Umbilical cord (tissue), 2 donors: ENCODE data around the gene MT1X. TPM values are rescaled to one million over a fixed set of nuclear protein-coding genes. Genes with fewer than 3 reads are reported as not detected.
A peak's percentile ranks its signal among the peaks of the same experiment; 100 is the strongest.

Experiments
- DNase-seq: peaks from one replicate; pipeline ENCODE4 v3.0.0-alpha.2; 2015; ENCODE audit warnings: low spot score
- total RNA-seq: library from RNA; depleted of rRNA; stranded (reverse); fragments of >200 nt; gene quantifications from one replicate; pipeline ENCODE4 v1.2.3, GENCODE V29; 2014; ENCODE audit warnings: low replicate concordance; ENCODE audit not compliant: insufficient read depth

MT1X gene
- total RNA-seq, 1 donor from 2014 or later = 2.9 TPM

DNA sequence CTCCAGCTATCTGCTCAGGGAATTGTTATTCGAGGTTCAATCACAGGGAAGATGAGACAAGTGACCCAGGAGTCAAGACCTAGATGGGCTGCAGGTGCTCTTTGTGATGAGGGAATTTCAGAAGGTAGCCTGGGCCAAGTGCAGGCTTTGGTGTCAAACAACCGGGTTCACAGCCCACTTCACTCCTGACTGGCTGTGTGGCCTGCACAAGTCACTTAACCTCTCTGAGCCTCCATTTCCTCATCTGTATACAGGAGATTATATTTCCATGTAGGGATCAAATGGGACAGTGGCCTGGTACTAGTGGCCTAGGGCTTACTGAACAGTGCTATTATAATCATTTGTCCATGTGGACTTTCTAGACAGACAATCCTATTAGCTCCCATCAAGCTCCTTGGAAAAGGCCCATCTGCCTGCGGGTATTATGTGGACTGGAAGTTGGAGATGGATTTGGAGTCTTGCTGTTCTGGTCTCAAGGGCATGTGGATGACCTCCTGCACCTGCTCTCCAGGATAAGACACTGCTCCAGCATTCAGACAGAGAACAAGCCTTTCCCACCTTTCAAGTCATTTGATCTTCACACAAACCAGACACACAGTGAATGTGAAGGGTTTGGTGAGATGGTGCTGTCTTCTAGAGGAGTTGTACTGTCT lies 3.1 kb upstream of the MT1X start:
- DNase-seq = no peak

DNA sequence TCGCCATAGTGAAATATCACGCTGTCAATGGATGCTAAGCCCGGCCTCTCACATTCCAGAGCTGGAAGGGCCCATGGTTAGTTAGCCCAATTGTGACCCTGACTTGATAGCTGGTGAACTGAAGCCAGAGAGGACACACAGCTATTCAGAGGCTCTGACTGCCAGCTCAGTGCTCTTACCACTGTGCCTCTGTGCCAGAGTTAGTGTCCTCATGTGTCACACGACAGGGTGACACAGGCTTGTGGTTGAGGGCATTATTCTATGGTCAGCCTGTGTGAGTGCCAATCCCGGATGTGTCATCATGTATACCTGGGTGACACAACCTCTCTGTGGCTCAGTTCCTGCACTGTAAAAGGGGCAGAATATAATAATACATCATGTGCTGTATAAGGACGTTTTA lies 2.5 kb upstream of the MT1X start:
- DNase-seq = no peak

DNA sequence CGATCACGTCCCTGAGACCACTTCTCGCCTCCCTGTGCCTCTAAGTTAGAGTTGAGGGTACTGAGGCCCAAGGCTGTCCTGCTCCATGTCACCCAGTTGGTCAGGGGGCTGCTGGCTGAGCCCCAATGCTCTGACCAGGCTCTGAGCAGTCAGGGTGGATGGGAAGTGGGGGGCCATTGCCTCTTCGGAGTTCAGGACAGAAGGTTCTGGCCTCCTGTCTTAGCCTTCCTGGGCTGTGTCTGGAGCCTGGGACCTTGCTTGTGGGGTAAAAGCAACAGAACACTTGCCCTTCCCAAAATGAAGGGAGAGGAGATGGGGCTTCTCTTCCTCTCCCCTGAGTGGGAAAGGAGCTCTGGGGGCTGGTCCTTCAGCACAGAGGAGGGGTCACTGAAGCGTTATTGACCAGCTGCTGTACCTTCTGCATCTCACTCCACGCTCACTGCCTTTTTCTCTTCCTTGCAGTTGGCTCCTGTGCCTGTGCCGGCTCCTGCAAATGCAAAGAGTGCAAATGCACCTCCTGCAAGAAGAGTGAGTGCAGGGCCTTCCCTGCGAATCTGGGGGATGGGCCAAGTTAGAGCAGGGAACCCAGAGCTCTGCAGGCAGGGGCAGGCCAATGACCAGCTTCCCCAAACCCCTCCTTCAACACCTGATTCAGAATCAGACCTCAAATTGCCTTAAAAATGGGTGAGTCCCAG lies 580 bp downstream of the MT1X start:
- DNase-seq = no peak

DNA sequence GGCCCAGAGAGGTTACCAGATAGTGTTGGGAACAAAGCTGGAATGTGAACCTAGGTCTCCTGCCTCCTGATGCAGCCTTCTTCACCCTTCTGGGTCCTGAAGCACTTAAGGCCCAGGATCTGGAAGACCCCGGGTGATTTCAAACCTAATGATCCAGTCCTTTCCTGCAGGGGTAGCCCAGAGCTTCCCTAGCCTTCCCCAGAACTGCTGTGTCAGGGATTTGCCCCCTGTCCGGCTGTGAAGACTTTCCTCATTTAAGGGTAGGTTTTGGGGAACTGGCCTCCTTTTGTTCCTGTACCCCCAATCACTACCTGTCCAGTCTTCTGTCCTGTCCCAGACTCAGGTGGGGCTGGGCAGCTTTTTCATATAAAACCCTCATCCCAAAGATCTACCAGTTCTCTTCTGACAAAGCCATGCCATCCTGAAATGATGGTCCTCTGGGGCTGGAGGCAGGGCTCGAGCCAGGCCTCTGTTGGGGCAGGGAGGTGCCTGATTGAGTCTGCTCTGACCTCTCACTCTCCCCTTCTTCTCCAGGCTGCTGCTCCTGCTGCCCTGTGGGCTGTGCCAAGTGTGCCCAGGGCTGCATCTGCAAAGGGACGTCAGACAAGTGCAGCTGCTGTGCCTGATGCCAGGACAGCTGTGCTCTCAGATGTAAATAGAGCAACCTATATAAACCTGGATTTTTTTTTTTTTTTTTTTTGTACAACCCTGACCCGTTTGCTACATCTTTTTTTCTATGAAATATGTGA lies 1.3 kb downstream of the MT1X start:
- DNase-seq = no peak

DNA sequence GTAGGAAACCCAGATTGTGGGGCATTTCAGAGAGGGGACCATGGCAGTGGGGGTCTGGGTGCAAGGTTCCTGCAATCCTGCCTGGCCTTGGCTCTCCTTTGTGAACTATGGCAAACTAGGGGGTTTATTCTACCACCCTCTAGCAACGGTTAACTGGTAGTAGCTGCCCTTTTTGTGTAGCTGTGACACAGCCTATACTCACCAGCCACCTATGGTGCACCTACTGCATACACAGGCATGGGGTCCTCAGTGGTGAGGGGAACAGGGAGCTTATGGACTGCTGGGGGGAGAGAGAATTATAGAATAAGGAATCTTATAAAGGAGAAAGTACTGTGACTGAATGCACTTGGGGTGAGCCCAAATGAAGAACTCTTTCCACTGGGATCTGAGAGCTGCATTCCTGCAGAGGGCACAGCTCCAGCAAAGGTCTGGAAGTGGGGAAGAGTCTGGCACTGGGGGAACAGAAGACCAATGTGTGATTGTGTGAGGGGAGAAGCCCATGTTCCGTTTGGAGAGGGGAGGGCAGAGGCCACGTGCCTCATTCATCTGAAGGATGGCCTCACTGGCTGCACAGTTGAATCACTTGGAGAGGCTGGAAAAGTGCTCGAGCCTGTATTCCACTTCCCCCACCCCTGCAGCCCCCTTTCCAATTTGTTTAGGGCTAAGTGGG lies 2.1 kb downstream of the MT1X start:
- no peak for DNase-seq

DNA sequence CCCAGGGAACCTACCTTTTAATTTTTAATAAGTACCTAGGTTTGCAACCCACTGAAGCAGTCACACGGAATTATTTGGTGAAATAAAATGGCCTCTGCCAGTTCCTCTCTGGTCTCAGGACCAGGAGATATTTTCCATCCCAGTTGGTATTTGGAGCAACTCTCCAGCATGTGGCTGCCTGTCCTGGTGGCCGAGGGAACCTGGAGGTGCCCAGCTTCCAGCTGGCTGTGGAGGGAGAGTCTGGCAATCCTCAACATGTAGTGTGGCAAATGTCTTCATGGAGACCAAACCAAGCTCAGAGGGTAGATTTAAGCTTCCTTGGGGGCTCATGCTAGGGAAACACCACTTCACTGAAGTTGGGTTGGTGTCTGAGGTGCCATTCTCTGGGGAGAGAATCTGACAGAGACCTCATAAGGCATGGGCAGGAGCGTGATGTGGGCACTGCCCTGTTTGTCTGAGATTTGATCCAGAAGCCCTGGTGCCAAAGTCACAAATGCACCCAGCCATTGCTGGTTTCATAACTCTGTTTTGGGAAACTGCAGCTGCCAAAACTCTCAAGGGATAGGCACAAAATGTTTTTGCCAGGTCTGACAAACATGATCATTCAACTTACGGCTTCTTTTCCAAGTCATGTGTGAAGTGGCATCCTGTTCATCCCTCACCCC lies 2.8 kb downstream of the MT1X start:
- DNase-seq = no peak

DNA sequence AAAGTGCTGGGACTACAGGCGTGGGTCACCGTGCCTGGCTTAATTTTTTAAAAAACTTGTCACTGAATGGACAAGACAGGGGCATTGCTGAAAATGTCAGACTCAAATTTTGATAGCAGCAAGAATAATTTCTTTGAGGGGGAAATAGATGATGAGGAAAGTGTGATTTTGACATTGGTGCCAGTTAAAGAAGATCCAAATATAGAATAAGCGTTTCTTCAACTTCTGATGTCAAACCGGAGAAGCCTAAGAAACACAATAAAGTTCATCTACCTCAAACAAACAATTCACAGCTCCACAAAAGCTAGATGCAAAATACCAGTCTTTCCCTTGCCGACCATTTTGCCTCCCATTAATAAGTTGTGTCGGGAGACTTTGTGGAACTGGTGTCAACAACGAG lies 4.5 kb downstream of the MT1X start:
- DNase-seq = no peak

DNA sequence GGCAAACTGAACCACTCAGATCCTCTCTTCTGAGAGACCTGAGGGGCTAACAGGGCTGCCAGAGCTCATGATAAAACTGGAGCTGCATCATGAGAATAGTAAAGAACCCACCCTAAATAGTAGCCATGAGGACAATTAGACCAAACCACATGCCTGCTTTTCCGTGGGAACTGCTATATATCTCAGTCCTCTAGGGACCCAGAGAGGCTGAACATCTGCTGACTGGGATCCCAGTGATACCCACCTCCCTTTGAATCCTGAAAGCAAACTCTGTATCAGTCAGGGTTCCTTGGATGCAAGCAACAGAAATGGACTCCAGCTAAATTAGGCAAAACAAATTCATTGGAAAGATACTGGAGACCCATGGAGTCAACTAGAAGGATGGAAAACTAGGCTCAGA lies 6.5 kb downstream of the MT1X start:
- no peak for DNase-seq

DNA sequence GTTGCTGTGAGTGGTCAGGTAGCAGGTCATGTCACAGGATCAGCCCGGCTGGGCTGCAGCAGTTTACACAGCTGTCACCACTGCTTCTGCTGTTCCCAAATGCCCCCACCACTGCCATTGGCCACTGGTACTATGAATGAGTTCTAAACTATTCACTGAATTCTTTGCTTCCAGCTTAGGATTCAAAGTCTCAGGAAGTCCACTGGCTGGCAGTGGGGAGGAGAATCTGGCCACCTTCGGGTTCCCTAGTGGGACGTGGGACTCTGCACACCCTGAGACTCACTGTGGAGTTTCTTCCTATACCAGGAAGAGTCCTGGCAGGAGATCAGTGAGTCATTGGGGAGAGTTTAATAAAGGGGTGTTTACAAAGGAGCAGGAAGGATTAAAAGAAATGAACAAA lies 6.9 kb downstream of the MT1X start:
- DNase-seq = no peak

DNA sequence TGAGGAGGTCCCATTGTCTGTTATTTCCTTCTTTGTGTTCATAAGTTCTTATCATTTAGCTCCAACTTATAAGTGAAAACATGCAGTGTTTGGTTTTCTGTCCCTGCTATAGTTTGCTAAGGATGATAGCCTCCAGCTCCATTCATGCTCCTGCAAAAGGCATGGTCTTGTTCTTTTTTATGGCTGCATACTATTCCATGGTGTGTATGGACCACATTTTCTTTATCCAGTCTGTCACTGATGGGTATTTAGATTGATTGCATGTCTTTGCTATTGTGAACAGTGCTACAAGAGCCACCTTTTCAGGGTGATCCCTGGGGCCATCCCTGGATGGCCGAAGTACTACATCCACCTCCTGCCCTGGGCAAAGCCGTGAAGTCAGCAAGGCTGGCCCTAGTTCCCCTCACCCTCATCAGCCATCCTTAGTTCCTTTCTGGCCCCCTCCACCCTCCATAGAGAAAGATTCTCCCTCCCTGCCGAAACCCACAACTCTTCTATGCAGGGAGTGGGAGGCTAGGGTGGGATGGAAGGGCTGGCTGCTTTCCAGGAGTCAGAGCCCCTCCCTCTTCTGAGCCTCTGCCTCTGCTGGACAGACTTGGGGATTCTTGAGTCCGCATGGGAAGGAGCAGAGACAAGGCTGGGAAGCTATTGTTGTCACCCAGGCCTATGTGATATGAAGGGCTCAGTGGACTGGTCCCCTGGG lies 8.3 kb downstream of the MT1X start:
- DNase-seq = no peak

DNA sequence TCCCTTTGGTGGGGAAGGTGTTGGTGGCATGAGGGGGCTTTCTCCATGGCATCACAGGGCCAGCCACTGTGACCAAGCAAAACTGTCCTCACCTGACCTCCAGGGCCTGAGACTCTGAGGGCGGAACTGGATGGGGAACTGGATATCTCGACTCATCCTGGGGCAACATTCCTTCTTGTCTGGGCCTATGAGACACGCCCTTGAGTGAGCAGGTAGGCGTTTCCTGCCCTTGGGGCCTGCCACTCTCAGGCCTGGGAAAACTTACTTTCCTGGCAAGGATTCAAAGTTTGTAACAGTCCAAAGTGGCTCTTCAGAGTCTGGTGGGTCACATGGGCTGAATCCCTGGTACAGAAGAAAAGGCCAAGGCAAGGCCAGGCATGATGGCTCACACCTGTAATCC lies 9.6 kb downstream of the MT1X start:
- DNase-seq = peak; percentile 74

DNA sequence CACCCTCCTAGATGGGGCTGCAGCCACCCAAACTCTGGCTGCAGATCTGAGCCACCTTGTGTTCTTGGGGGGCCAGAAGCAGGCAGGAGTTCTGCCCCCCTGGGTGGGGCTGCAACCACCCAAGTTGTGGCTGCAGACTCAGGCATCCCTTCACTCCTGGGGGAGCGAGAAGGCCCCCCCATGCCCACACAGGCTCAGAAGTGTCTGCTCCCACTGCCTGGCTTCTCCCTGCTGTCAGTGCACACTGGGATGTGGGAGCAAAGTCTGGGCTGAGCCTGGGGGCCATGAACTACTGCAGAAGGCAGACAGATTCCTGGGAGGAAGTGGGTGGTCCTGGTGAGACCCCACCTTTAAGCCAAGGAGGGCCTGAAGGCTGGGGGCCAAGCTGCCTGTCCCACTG lies 13.0 kb downstream of the MT1X start:
- DNase-seq = no peak

DNA sequence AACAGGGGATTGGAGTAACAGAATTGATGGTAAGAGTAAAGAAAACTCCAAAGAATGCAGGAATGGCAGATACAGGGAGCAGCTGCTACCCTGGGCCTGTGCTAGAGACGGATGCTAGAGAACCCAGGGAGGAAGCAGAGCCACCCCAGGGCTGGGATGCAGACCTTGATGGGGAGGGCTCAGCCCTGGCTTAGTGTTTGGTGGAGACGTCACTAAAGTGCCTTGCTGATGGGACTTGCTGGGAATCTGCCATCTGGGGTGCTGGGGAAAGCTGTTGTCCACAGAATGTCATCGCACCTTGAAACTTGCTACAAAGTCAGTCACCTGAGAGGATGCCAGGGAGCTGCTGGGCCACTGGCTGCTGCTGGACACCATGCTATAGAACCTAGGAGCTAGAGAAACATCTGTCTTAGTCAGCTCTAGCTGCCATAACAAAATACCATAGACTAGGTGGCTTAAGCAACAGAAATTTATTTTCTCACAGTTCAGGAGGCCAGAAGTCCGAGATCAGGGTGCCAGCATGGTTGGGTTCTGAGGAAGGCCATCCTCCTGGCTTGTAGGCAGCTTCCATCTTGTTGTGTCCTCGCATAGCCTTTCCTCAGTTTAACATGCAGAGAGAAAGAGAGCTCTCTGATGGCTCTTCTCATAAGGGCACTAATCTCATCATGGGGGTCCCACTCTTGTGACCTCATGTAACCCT lies 15.3 kb downstream of the MT1X start:
- no peak for DNase-seq

DNA sequence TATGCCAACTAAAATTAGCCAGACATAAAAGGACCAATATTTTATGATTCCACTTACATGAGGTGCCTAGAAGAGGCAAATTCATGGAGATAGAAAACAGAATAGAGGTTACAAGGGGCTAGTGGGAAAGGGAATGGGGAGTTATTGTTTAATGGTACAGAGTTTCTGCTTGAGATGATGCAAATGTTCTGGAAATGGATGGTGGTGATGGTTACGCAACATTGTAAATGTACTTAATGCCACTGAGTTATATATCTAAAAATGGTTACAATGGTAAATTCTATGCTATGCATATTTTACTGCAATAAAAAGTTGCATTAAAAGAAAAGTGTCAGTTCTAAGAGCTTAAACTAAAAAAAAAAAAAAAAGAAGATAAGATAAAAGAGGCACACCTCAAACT lies 17.9 kb downstream of the MT1X start:
- no peak for DNase-seq

DNA sequence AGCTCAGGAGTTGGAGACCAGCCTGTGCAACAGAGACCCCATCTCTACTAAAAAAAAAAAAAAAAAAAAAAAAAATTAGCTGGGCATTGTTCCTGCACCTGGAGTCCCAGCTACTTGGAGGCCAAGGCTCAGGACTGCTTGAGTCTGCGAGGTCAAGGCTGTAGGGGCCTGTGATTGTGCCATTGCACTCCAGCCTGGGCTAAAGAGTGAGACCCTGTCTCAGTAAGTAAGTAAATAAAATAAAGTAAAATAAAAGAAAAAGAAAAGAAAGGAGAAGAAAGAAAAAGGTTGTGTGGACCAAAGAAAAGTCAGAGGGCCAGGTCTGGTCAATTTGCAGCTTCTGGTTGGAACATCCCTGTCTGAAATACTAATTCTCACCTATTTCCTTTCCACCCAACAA lies 18.4 kb downstream of the MT1X start:
- no peak for DNase-seq

DNA sequence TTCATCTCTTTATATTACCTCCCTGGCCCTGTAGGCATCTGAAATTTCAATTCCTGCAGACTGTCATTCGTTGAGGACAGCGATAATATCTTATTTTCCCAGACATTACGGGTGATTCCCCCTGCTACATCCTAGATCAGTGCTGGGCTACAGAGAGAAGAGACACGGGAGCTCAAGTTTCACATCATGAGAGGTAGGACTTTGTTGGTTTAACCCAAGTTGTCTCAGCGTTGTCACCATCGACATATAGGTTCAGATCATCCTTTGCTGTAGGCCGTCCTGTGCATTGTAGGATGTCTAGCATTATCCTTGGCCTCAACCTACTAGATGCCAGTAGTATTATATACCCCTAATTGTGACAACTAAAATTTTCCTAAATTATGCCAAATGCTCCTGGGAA lies 19.3 kb downstream of the MT1X start:
- DNase-seq = no peak

DNA sequence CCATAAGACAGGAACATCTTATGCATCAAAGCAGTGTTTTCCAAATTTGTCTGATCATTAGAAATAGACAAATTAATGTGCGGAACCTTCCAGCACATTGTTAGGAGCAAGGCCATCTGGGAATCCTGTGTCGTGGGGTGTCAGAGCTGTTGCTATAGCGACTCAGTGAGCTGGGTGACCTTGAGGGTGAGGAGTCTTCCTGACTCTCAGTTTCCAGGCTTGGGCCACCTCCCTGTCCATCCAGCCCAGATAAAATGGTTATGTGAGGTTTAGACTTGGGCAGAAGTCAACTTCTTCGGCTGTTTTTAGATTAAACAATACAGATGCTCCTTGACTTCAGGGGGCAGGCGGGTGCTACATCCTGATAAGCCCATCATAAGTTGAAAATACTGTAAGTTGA lies 20.6 kb downstream of the MT1X start:
- no peak for DNase-seq

DNA sequence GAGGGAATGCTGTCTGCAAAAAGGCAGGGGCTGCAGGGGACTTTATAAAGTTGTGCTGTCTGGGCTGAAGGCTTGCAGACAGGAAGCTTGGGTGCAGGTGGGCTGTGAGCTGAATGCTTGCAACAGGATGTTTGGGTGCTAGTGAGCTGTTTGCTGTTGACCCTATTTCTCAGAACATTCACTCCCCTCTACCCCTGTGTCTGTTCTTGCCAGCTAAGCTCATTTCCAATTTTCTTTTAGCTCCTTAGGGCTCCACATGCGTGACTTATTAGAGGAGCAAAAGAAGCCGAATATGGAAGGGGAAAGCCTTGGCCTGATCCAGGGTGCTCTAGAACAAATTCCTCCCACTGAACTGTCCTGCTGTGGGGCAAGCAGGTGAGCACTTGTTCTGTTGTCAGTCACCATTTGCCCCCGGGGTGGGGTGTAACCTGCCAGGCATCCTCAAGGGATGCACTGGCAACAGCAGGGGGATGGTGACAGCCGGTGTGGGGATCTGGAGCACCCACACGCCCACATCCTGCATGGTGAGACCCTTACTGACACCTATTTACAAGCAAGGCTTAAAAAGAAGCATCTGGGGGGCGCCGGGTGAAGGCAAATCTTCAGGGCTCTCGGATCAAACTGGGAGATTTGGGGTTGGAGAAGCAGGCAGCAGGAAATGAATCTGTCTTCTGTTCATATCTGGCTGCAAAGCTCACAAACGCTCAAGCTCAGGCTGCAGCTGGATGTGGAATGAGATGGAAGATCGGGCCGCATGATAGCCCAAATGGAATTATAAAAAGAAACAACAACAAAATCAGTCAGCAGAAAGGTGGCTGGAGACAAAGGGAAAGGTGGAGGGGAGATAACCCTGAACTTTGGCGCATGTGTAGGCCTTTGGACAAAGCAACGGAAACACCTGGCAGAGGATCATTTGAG lies 26.5 kb downstream of the MT1X start:
- no peak for DNase-seq

DNA sequence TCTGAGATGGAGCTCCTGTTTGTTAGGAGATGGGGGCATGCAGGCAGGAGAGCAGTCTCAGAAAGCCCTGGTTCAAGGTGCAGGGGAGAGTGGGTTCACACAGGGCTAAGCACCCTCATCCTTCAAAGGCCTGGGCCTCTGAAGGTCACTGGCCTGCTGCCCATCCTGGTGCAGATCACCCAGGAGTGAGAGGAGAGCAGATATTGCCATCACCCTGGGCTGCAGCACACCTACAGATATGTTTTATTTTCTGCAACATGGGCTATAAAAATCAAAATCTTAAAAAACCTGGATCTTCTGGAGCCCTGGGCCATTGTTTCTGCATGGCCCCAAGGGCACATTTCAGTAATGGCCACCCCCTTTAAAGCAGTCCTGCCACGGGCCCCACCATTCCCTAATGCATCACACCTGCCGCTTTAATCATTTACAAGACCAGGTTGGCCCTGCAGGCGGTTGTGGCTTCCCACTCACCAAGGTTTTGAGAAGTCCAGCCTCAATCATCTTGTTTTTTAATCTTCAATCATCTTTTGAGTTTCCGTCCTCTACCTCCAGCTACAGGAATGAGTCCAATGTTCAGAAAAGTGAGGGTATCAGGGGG lies 27.3 kb downstream of the MT1X start:
- no peak for DNase-seq
